OCI-LY1 (cell line): ENCODE data around the gene MC1R.

Source experiments
- H2AFZ ChIP-seq: fragments of 200-600 bp; sonication (generic), shearing (Covaris generic); 2 replicates; pipeline ENCODE4 v1.6.0; 2014; ENCODE audit warnings: antibody characterized with exemption, mild to moderate bottlenecking, low read length
- H3F3A ChIP-seq: fragments of 200-600 bp; sonication (generic), shearing (Covaris generic); 2 replicates; pipeline ENCODE4 v1.6.0; 2014; ENCODE audit warnings: mild to moderate bottlenecking, antibody characterized with exemption, low read length, moderate library complexity; ENCODE audit not compliant: insufficient read depth
- H3K27ac ChIP-seq: fragments of 200-600 bp; sonication (generic); 2 replicates; pipeline ENCODE4 v1.5.1; 2014; ENCODE audit warnings: low read length, mixed run types, mild to moderate bottlenecking, low read depth; ENCODE audit not compliant: poor library complexity, severe bottlenecking
- H3K27me3 ChIP-seq: fragments of 200-600 bp; sonication (generic); 2 replicates; pipeline ENCODE4 v1.6.0; 2014; ENCODE audit warnings: antibody characterized with exemption, mild to moderate bottlenecking, low read length, moderate library complexity; ENCODE audit not compliant: insufficient read depth
- H3K36me3 ChIP-seq: fragments of 200-600 bp; sonication (generic); 2 replicates; pipeline ENCODE4 v1.6.1; 2014; ENCODE audit warnings: mild to moderate bottlenecking, antibody characterized with exemption, low read length, moderate library complexity, mixed read lengths; ENCODE audit not compliant: insufficient read depth
- H3K4me1 ChIP-seq: fragments of 200-600 bp; sonication (generic); 2 replicates; pipeline ENCODE4 v1.5.1; 2014; ENCODE audit warnings: mild to moderate bottlenecking, low read length, moderate library complexity; ENCODE audit not compliant: insufficient read depth, severe bottlenecking
- H3K4me2 ChIP-seq: fragments of 200-600 bp; sonication (generic), shearing (Covaris generic); 2 replicates; pipeline ENCODE4 v1.6.1; 2014; ENCODE audit warnings: low read length
- H3K4me3 ChIP-seq: fragments of 200-600 bp; sonication (generic); 2 replicates; pipeline ENCODE4 v1.5.1; 2014; ENCODE audit warnings: low read length, low read depth, mild to moderate bottlenecking, mixed read lengths; ENCODE audit not compliant: poor library complexity, severe bottlenecking
- H3K79me2 ChIP-seq: fragments of 200-600 bp; shearing (Covaris generic); 2 replicates; pipeline ENCODE4 v1.6.1; 2016; ENCODE audit warnings: mixed run types, low read length, mixed read lengths; ENCODE audit not compliant: insufficient read depth
- H3K9ac ChIP-seq: fragments of 200-600 bp; sonication (generic), shearing (Covaris generic); 2 replicates; pipeline ENCODE4 v1.6.1; 2014; ENCODE audit warnings: mild to moderate bottlenecking, low read length, mixed read lengths
- H3K9me2 ChIP-seq: fragments of 200-600 bp; sonication (generic), shearing (Covaris generic); 2 replicates; pipeline ENCODE4 v1.6.1; 2014; ENCODE audit warnings: low read depth, mild to moderate bottlenecking, low read length, mixed read lengths
- H3K9me3 ChIP-seq: fragments of 200-600 bp; shearing (Covaris generic); 2 replicates; pipeline ENCODE4 v1.6.1; 2014; ENCODE audit warnings: low read length, mixed read lengths
- H4K20me1 ChIP-seq: fragments of 200-600 bp; sonication (generic), shearing (Covaris generic); 2 replicates; pipeline ENCODE4 v1.6.0; 2016; ENCODE audit warnings: mild to moderate bottlenecking, low read length; ENCODE audit not compliant: insufficient read depth
- CTCF ChIP-seq: fragments of 200-600 bp; sonication (generic), shearing (Covaris generic); IDR thresholded peaks from 2 replicates; pipeline ENCODE4 v1.5.1; 2017; ENCODE audit warnings: mild to moderate bottlenecking, antibody characterized with exemption, low read length, moderate library complexity, mixed read lengths
- EZH2 ChIP-seq: fragments of 200-600 bp; sonication (generic), shearing (Covaris generic); IDR thresholded peaks from 2 replicates; pipeline ENCODE4 v1.8.0; 2017; ENCODE audit warnings: borderline replicate concordance, mixed run types, mild to moderate bottlenecking, antibody characterized with exemption, low read length, moderate library complexity, mixed read lengths

Gene MC1R

GRCh38 chr16:89921131-89921701, 2.6 kb downstream of the MC1R start:
- Histone ChIP-seq H3K27me3 (no peaks in the 10 kb centered on the region), H3F3A (no peaks in the 10 kb centered on the region), H3K36me3 (no peaks in the 10 kb centered on the region), H3K4me3 (no peak overlapping the region), H3K9me2 (no peaks in the 10 kb centered on the region), H3K4me2 (peak overlapping the region; percentile 62; the same call in 1 of the 2 replicates), H3K9ac (no peak overlapping the region), H3K27ac (no peak overlapping the region), H3K9me3 (no peaks in the 10 kb centered on the region), H4K20me1 (no peaks in the 10 kb centered on the region), H3K4me1 (peaks cover 55% of the 10 kb centered on the region), H2AFZ (no peak overlapping the region), H3K79me2 (no peaks in the 10 kb centered on the region)
- no peak for TF ChIP-seq EZH2
- no peak for TF ChIP-seq CTCF

- Histone ChIP-seq H3K27me3 (no peaks in the 10 kb centered on the region), H3K4me1 (peaks cover 55% of the 10 kb centered on the region), H3K9me3 (no peaks in the 10 kb centered on the region), H2AFZ (no peak overlapping the region), H3K4me2 (peak overlapping the region; percentile 62), H3K27ac (no peak overlapping the region), H3K9me2 (no peaks in the 10 kb centered on the region), H4K20me1 (no peaks in the 10 kb centered on the region), H3K79me2 (no peaks in the 10 kb centered on the region), H3F3A (no peaks in the 10 kb centered on the region), H3K4me3 (peak overlapping the region; percentile 62), H3K9ac (peak overlapping the region; percentile 48; the same call in 1 of the 2 replicates), H3K36me3 (no peaks in the 10 kb centered on the region)
- no peak for TF ChIP-seq EZH2
- no peak for TF ChIP-seq CTCF
Measured at GRCh38 chr16:89921702-89922476, 3.2 kb downstream of the MC1R start.

GRCh38 chr16:89922477-89922883, 3.8 kb downstream of the MC1R start:
- no peaks in the 10 kb centered on the region for H4K20me1 ChIP-seq
- H3K4me1 ChIP-seq = peaks cover 50% of the 10 kb centered on the region
- H2AFZ ChIP-seq = no peak overlapping the region
- TF ChIP-seq CTCF (no peak), EZH2 (no peak)
- no peak overlapping the region for H3K27ac ChIP-seq
- no peaks in the 10 kb centered on the region for H3K9me2 ChIP-seq
- H3K79me2 ChIP-seq = no peaks in the 10 kb centered on the region
- H3K27me3 ChIP-seq = no peaks in the 10 kb centered on the region
- no peaks in the 10 kb centered on the region for H3F3A ChIP-seq
- peak overlapping the region; percentile 48 for H3K9ac ChIP-seq
- H3K36me3 ChIP-seq = no peaks in the 10 kb centered on the region
- peak overlapping the region; percentile 62 for H3K4me3 ChIP-seq
- H3K9me3 ChIP-seq = no peaks in the 10 kb centered on the region
- peak overlapping the region; percentile 62 for H3K4me2 ChIP-seq
